Dendritic cell treated with granulocyte-macrophage colony-stimulating factor and Interleukin-4, amounts not matched to agents 40 ng/mL and 50 ng/mL, for 4 days (primary cell): ENCODE data around the gene GIPC2.

ENCODE experiments used
- H3K27ac Mint-ChIP-seq: one replicate; pipeline ENCODE4 v1.8.0; 2022; ENCODE audit warnings: mild to moderate bottlenecking, mixed read lengths
- H3K27me3 Mint-ChIP-seq: one replicate; pipeline ENCODE4 v1.8.0; 2022; ENCODE audit warnings: mild to moderate bottlenecking, mixed read lengths
- H3K36me3 Mint-ChIP-seq: one replicate; pipeline ENCODE4 v1.8.0; 2022; ENCODE audit warnings: low read depth, mixed read lengths
- H3K4me1 Mint-ChIP-seq: one replicate; pipeline ENCODE4 v1.8.0; 2022; ENCODE audit warnings: low read depth, mixed read lengths
- H3K4me3 Mint-ChIP-seq: one replicate; pipeline ENCODE4 v1.8.0; 2022; ENCODE audit warnings: mild to moderate bottlenecking, moderate library complexity, mixed read lengths
- H3K9me3 Mint-ChIP-seq: one replicate; pipeline ENCODE4 v1.8.0; 2022; ENCODE audit warnings: mixed read lengths
- intact Hi-C: fragments of 100-400 bp; cut with micrococcal nuclease; formaldehyde crosslinking; loops from one replicate; pipeline ENCODE4 v1.15.0; 2022

Gene GIPC2

GRCh38 chr1:78141531-78142231 lies 95.9 kb downstream of the GIPC2 start:
- H3K36me3 Mint-ChIP-seq, result no peaks in the 10 kb centered on the region
- H3K27ac Mint-ChIP-seq, result no peak overlapping the region
- intact Hi-C loops, result no loop called here
- no peaks in the 10 kb centered on the region for H3K9me3 Mint-ChIP-seq
- no peak overlapping the region for H3K4me3 Mint-ChIP-seq
- no peaks in the 10 kb centered on the region for H3K27me3 Mint-ChIP-seq
- peaks cover 7% of the 10 kb centered on the region for H3K4me1 Mint-ChIP-seq

- Mint-ChIP-seq H3K36me3 (no peaks in the 10 kb centered on the region), H3K4me3 (no peak overlapping the region), H3K9me3 (no peaks in the 10 kb centered on the region), H3K27ac (no peak overlapping the region), H3K27me3 (no peaks in the 10 kb centered on the region), H3K4me1 (peaks cover 7% of the 10 kb centered on the region)
- intact Hi-C loops, result no loop called here
Observed at GRCh38 chr1:78142736-78143135, 97.0 kb downstream of the GIPC2 start.

- Mint-ChIP-seq H3K27ac (no peak overlapping the region), H3K27me3 (no peaks in the 10 kb centered on the region)
- intact Hi-C loops, result no loop called here
Observed at GRCh38 chr1:78143152-78143551, 97.4 kb downstream of the GIPC2 start.

GRCh38 chr1:78143673-78144072 lies 97.9 kb downstream of the GIPC2 start:
- intact Hi-C loops, result loop anchor here (2.0 kb wide), 1 partner anchor 533 kb away; no protein-coding TSS in a partner anchor
- no peak overlapping the region for H3K4me3 Mint-ChIP-seq
- H3K9me3 Mint-ChIP-seq, result no peaks in the 10 kb centered on the region
- H3K27me3 Mint-ChIP-seq, result no peaks in the 10 kb centered on the region
- H3K4me1 Mint-ChIP-seq, result peaks cover 7% of the 10 kb centered on the region
- H3K27ac Mint-ChIP-seq, result no peak overlapping the region
- no peaks in the 10 kb centered on the region for H3K36me3 Mint-ChIP-seq

More at GRCh38 chr1:78143152-78143551, 97.4 kb downstream of the GIPC2 start:
- Mint-ChIP-seq H3K9me3 (no peaks in the 10 kb centered on the region), H3K4me3 (peak overlapping the region; percentile 4), H3K4me1 (peaks cover 7% of the 10 kb centered on the region), H3K36me3 (no peaks in the 10 kb centered on the region)

DNA sequence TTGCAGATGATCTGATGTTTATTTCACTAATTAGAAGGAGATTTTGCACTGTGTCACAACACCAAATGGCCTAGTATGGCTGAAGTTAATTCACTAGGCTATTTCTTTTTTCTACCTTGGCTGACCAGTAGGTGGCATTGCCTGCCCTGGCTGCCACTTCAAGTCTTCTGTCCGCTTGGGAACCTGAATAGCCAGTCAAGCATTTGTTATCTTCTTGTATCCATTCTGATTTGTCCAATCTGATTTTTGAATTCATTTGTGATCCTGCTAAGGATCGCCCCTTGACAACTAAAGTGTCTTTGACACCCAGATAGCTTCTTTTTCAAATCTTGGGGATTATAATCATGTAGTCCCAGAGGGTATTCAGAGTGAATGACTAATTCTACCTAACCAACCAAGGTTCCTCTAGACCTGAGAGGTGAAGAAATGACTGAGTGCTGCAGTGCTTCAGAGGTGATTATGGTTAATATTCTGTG lies 99.4 kb downstream of the GIPC2 start:
- no peak overlapping the region for H3K27ac Mint-ChIP-seq
- H3K36me3 Mint-ChIP-seq, result no peaks in the 10 kb centered on the region
- peaks cover 7% of the 10 kb centered on the region for H3K4me1 Mint-ChIP-seq
- H3K9me3 Mint-ChIP-seq, result no peaks in the 10 kb centered on the region
- intact Hi-C loops, result loop anchor here (2.0 to 5.0 kb wide), 2 partner anchors 462 to 532 kb away; no protein-coding TSS in a partner anchor
- no peaks in the 10 kb centered on the region for H3K27me3 Mint-ChIP-seq
- no peak overlapping the region for H3K4me3 Mint-ChIP-seq

- Mint-ChIP-seq H3K27me3 (no peaks in the 10 kb centered on the region), H3K4me3 (no peak overlapping the region), H3K27ac (no peak overlapping the region), H3K4me1 (peaks cover 7% of the 10 kb centered on the region), H3K9me3 (no peaks in the 10 kb centered on the region), H3K36me3 (no peaks in the 10 kb centered on the region)
- intact Hi-C loops, result loop anchor here (5.0 kb wide), 1 partner anchor 461 kb away; no protein-coding TSS in a partner anchor
Observed at GRCh38 chr1:78146205-78146771, 100.5 kb downstream of the GIPC2 start.

DNA sequence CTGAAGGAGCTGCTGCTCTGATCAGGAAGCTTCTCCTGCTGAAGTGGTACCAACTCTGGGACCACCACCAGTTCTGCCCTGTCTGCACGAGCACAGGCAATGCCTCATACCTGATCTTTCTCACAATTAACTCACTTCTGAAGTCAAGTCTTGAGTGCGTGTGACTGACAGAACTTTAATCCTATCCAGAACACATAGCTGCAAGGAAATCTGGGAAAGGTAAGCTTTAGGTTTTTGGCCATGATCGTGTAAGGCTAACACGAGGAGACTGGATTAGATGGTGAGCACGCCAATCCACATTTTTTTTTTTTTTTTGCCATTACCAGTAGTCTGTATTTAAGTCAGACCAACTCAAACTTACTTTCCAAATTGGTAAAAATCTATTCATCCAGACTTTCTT lies 101.3 kb downstream of the GIPC2 start:
- no peaks in the 10 kb centered on the region for H3K27me3 Mint-ChIP-seq
- H3K9me3 Mint-ChIP-seq, result no peaks in the 10 kb centered on the region
- H3K4me1 Mint-ChIP-seq, result peaks cover 7% of the 10 kb centered on the region

DNA sequence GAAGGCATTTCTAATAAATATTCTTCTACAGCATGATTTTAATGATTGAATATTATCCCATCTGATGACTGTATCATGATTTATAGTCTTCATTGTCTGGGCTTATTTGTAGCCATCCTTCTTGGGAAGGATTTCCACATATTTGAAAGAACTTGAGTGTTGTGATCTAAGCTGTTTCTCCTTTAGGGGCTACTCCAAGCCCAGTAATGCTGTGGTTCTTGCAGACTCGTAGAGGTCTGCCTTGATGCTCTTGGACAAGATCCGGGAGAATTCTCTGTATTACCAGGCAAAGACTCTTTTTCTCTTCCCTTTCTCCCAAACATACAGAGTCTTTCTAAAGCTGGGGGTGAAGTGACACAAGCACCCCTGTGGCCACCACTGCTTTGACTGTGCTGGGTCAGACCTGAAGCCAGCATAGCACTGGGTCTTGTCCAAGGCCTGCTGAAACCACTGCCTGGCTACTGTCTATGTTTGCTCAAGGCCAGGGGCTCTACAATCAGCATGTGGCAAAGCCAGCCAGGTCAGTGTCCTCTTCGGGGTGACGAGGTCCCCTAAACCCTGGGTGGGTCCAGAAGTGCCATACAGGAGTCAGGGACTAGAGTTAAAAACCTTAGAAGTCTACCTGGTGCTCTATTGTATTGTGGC lies 107.4 kb downstream of the GIPC2 start:
- intact Hi-C loops, result no loop called here
- Mint-ChIP-seq H3K27ac (no peak overlapping the region), H3K36me3 (no peaks in the 10 kb centered on the region), H3K27me3 (no peaks in the 10 kb centered on the region), H3K9me3 (no peaks in the 10 kb centered on the region), H3K4me3 (no peak overlapping the region), H3K4me1 (no peaks in the 10 kb centered on the region)

More for the DNA sequence above, 101.3 kb downstream of the GIPC2 start:
- no peak overlapping the region for H3K4me3 Mint-ChIP-seq
- no peak overlapping the region for H3K27ac Mint-ChIP-seq
- H3K36me3 Mint-ChIP-seq, result no peaks in the 10 kb centered on the region
- intact Hi-C loops, result loop anchor here (5.0 kb wide), 1 partner anchor 460 kb away; no protein-coding TSS in a partner anchor

DNA sequence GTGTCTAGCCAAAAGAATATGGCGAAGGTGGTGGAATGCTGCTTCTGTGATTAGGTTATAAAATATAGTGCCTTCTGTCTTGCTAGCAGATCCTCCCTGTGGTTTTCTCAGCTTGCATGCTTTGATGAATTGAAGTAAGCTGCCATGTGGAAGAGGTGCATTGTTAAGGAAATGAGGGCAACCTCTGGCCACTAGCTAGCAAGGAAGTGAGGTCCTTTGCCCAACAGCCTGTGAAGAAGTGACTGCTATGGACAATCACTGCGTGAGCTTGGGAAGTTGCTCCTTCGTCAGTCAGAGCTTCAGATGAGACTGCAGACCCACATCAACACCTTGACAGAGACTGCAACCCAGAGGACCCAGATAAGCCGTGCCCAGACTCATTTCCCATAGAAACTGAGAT lies 109.4 kb downstream of the GIPC2 start:
- peaks cover 8% of the 10 kb centered on the region for H3K9me3 Mint-ChIP-seq
- no peaks in the 10 kb centered on the region for H3K4me1 Mint-ChIP-seq
- H3K27me3 Mint-ChIP-seq, result no peaks in the 10 kb centered on the region
- H3K4me3 Mint-ChIP-seq, result no peak overlapping the region
- H3K27ac Mint-ChIP-seq, result no peak overlapping the region
- H3K36me3 Mint-ChIP-seq, result no peaks in the 10 kb centered on the region
- intact Hi-C loops, result no loop called here

DNA sequence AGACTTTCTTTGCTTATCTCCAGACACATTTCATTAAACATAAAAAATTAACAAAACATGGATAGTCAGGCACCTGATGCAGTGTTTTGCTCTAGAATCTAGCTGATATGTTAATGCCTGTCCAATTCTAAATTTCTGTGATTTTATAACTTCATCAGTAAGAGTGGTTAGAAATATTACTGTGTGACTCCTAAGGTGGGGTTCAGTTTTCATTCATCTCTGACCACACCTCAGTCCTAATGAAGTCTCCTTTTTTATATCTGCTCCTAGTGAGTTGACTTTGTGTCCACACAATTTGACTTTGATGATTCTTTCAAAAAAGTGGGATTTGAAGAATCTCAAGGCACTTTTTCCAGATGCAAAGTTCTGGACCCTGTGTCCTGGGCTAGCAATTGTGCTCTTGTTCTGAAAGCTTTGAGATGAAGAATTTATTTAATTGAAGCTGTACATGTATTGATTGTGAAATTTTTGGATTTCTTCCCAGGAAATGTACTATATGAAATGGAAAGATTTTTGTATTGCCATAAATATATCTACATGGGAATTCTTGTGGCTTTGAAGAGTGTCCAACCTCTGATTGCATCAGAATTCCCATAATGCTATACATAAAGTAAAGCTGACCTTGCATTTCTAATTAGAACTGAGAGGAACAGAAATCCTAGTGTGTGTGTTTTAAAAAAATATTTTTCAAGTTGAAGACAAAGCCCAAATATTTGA lies 111.2 kb downstream of the GIPC2 start:
- no peaks in the 10 kb centered on the region for H3K36me3 Mint-ChIP-seq
- no peaks in the 10 kb centered on the region for H3K4me1 Mint-ChIP-seq
- H3K9me3 Mint-ChIP-seq, result peaks cover 12% of the 10 kb centered on the region
- no peak overlapping the region for H3K4me3 Mint-ChIP-seq
- H3K27me3 Mint-ChIP-seq, result no peaks in the 10 kb centered on the region
- H3K27ac Mint-ChIP-seq, result no peak overlapping the region
- intact Hi-C loops, result no loop called here

DNA sequence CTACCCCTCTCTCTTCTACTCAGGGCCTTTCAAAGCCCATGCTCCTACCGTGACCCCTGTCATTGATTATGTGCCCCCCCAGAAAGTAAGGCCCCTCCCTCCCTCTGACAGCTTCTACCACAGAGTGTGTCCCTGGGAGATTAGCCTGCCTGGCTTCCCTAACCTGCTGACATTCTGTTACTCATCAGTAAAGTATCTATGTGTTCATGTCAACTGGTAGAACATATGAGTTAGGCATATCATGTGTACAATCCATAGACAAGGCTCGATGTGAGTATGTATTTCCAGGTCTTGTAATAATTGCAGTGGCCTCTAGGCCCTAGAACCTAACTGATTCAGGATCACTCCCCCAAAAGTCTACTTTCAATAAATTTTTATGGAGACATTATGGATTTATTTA lies 120.0 kb downstream of the GIPC2 start:
- Mint-ChIP-seq H3K36me3 (no peaks in the 10 kb centered on the region), H3K27ac (no peak overlapping the region), H3K4me3 (no peak overlapping the region), H3K27me3 (no peaks in the 10 kb centered on the region), H3K4me1 (no peaks in the 10 kb centered on the region), H3K9me3 (no peaks in the 10 kb centered on the region)
- intact Hi-C loops, result no loop called here

GRCh38 chr1:78168306-78168705 lies 122.5 kb downstream of the GIPC2 start:
- no peak overlapping the region for H3K4me3 Mint-ChIP-seq

DNA sequence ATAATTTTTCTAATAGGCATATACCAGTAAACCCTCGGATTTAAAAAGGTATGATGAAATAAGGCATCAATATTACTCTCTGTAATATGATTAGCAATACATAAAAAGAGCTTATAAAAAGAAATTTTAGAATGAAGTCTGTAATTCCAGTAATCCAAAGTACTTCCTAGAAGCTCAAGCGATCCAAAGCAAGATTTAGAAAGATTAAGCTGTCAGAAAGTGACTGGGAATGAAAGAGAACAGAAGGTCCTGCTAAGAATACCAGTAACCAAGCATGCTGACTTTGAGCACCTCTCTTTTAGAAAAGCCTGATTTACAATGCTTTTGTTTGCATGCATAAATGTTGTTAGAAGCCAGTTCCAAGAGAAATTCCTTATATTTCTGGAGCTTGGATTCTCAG lies 125.1 kb downstream of the GIPC2 start:
- Mint-ChIP-seq H3K36me3 (no peaks in the 10 kb centered on the region), H3K4me1 (no peaks in the 10 kb centered on the region), H3K27me3 (no peaks in the 10 kb centered on the region), H3K27ac (no peak overlapping the region), H3K9me3 (no peaks in the 10 kb centered on the region), H3K4me3 (no peak overlapping the region)
- intact Hi-C loops, result no loop called here

More at GRCh38 chr1:78168306-78168705, 122.5 kb downstream of the GIPC2 start:
- no peaks in the 10 kb centered on the region for H3K27me3 Mint-ChIP-seq
- no peaks in the 10 kb centered on the region for H3K36me3 Mint-ChIP-seq
- no peaks in the 10 kb centered on the region for H3K9me3 Mint-ChIP-seq
- intact Hi-C loops, result no loop called here
- H3K4me1 Mint-ChIP-seq, result no peaks in the 10 kb centered on the region
- no peak overlapping the region for H3K27ac Mint-ChIP-seq
